GM23338 (cell line): Measurements from ENCODE around the gene ULK3.

ENCODE experiments used
- CREB1 ChIP-seq: fragments of 250-450 bp; sonication (Bioruptor Pico); IDR thresholded peaks from 2 replicates; pipeline ENCODE4 v1.5.0; 2020; ENCODE audit warnings: low read depth, mild to moderate bottlenecking, moderate library complexity
- CTCF ChIP-seq, 2 experiments: fragments of 200-600 bp in 1 of 2; sonication (generic) in 1 of 2; conservative IDR thresholded peaks; 2 replicates each; pipeline versions ENCODE4 v1.5.1 to v1.6.1; 2016 to 2017; ENCODE audit warnings: antibody characterized with exemption in 2 of 2, low read depth in 2 of 2, mild to moderate bottlenecking in 2 of 2, moderate library complexity in 1 of 2
- ETS1 ChIP-seq: IDR thresholded peaks from 2 replicates; pipeline ENCODE4 v1.6.1; 2016; ENCODE audit warnings: antibody characterized with exemption
- EZH2 ChIP-seq: fragments of 200-600 bp; sonication (generic); IDR thresholded peaks from one replicate; pipeline ENCODE4 v1.8.0; 2017; ENCODE audit warnings: antibody characterized with exemption, mild to moderate bottlenecking, low read depth; ENCODE audit not compliant: unreplicated experiment
- JUNB ChIP-seq: IDR thresholded peaks from one replicate; pipeline ENCODE4 v1.6.1; 2016; ENCODE audit warnings: antibody characterized with exemption; ENCODE audit not compliant: unreplicated experiment

GRCh38 chr15:74885461-74885860, 42.5 kb upstream of the ULK3 start:
- TF ChIP-seq ETS1 (no peak), CREB1 (CRISPR knock-in tag) (no peak), JUNB (no peak), CTCF (conservative IDR thresholded peaks at IDR 0.05; ENCODE audit: low read depth in 2 of 2) (no peak), EZH2 (no peak)
